ENCODE data around the gene DSE. TPM values are rescaled to one million over a fixed set of nuclear protein-coding genes. Genes with fewer than 3 reads are reported as not detected.
"Not testable (repeated sequence)": the region's sequence is repeated elsewhere in the genome, so short reads cannot be mapped to it uniquely, and the experiment has no call there.

Gene DSE
- total RNA-seq, 2 donors from 2014 or later = 8.5 to 15.1 TPM

GRCh38 chr6:116338943-116339342, 31.8 kb upstream of the DSE start:
- ATAC-seq (replicated peaks in 1 of 2) (no peak), DNase-seq (no peak)
- Mint-ChIP-seq H3K4me1 (ENCODE audit: low read depth) (no peaks in the 10 kb centered on the region), H3K4me3 (no peak overlapping the region), H3K9me3 (peaks cover 4 to 6% of the 10 kb centered on the region in 2 donors), H3K27me3 (ENCODE audit: low read depth) (no peaks in the 10 kb centered on the region), H3K36me3 (ENCODE audit: insufficient read depth in 2 of 2) (peaks cover 2 to 4% of the 10 kb centered on the region in 2 donors), H3K27ac (no peak overlapping the region)

- not testable (repeated sequence) for H3K9me3 Mint-ChIP-seq; H3K27me3 Mint-ChIP-seq (ENCODE audit: low read depth); H3K27ac Mint-ChIP-seq; H3K36me3 Mint-ChIP-seq (ENCODE audit: insufficient read depth in 2 of 2); H3K4me1 Mint-ChIP-seq (ENCODE audit: low read depth); ATAC-seq (replicated peaks in 1 of 2); DNase-seq; H3K4me3 Mint-ChIP-seq
These were observed 30.1 kb upstream of the DSE start for GRCh38 chr6:116340625-116341024.

- ATAC-seq (replicated peaks in 1 of 2) (no peak), DNase-seq (no peak)
- Mint-ChIP-seq H3K27me3 (ENCODE audit: low read depth) (no peaks in the 10 kb centered on the region), H3K9me3 (peaks cover 1 to 3% of the 10 kb centered on the region in 2 donors), H3K36me3 (ENCODE audit: insufficient read depth in 2 of 2) (no peaks in the 10 kb centered on the region), H3K27ac (no peak overlapping the region), H3K4me1 (ENCODE audit: low read depth) (no peaks in the 10 kb centered on the region), H3K4me3 (no peak overlapping the region)
These were observed 21.5 kb upstream of the DSE start for GRCh38 chr6:116349216-116349615.

GRCh38 chr6:116351101-116351500, 19.6 kb upstream of the DSE start:
- Mint-ChIP-seq H3K27ac (no peak overlapping the region), H3K27me3 (ENCODE audit: low read depth) (no peaks in the 10 kb centered on the region), H3K9me3 (no peaks in the 10 kb centered on the region), H3K4me3 (no peak overlapping the region), H3K36me3 (ENCODE audit: insufficient read depth in 2 of 2) (no peaks in the 10 kb centered on the region), H3K4me1 (ENCODE audit: low read depth) (no peaks in the 10 kb centered on the region)
- ATAC-seq (replicated peaks in 1 of 2) = no peak
- DNase-seq = no peak

- no peaks in the 10 kb centered on the region for H3K36me3 Mint-ChIP-seq (ENCODE audit: insufficient read depth in 2 of 2)
These were observed 18.0 kb upstream of the DSE start for GRCh38 chr6:116352515-116353471.

GRCh38 chr6:116354236-116354635, 16.5 kb upstream of the DSE start:
- Mint-ChIP-seq H3K27me3 (ENCODE audit: low read depth) (no peaks in the 10 kb centered on the region), H3K4me3 (no peak overlapping the region), H3K4me1 (ENCODE audit: low read depth) (no peaks in the 10 kb centered on the region), H3K9me3 (no peaks in the 10 kb centered on the region), H3K27ac (no peak overlapping the region), H3K36me3 (ENCODE audit: insufficient read depth in 2 of 2) (no peaks in the 10 kb centered on the region)
- DNase-seq = no peak
- ATAC-seq (replicated peaks in 1 of 2) = no peak

More at GRCh38 chr6:116352515-116353471, 18.0 kb upstream of the DSE start:
- DNase-seq (no peak), ATAC-seq (replicated peaks in 1 of 2) (no peak)
- Mint-ChIP-seq H3K4me1 (ENCODE audit: low read depth) (no peaks in the 10 kb centered on the region), H3K4me3 (no peak overlapping the region), H3K27ac (peak overlapping the region; percentile 16), H3K27me3 (ENCODE audit: low read depth) (no peaks in the 10 kb centered on the region), H3K9me3 (no peaks in the 10 kb centered on the region)

- DNase-seq (no peak), ATAC-seq (replicated peaks in 1 of 2) (no peak)
- Mint-ChIP-seq H3K36me3 (ENCODE audit: insufficient read depth in 2 of 2) (no peaks in the 10 kb centered on the region), H3K27me3 (ENCODE audit: low read depth) (no peaks in the 10 kb centered on the region), H3K4me3 (no peak overlapping the region), H3K4me1 (ENCODE audit: low read depth) (no peaks in the 10 kb centered on the region), H3K9me3 (no peaks in the 10 kb centered on the region), H3K27ac (no peak overlapping the region)
These were observed 15.0 kb upstream of the DSE start for GRCh38 chr6:116355796-116356195.

- Mint-ChIP-seq H3K27ac (no peak overlapping the region), H3K36me3 (ENCODE audit: insufficient read depth in 2 of 2) (no peaks in the 10 kb centered on the region), H3K4me3 (no peak overlapping the region), H3K27me3 (ENCODE audit: low read depth) (no peaks in the 10 kb centered on the region), H3K9me3 (no peaks in the 10 kb centered on the region), H3K4me1 (ENCODE audit: low read depth) (no peaks in the 10 kb centered on the region)
- ATAC-seq (replicated peaks in 1 of 2) (no peak), DNase-seq (no peak)
These were observed 11.6 kb upstream of the DSE start for GRCh38 chr6:116359131-116359530.

- H3K27ac Mint-ChIP-seq = no peak overlapping the region
- no peaks in the 10 kb centered on the region for H3K9me3 Mint-ChIP-seq
- H3K36me3 Mint-ChIP-seq (ENCODE audit: insufficient read depth in 2 of 2) = no peaks in the 10 kb centered on the region
- H3K27me3 Mint-ChIP-seq (ENCODE audit: low read depth) = no peaks in the 10 kb centered on the region
- DNase-seq (no peak), ATAC-seq (replicated peaks in 1 of 2) (no peak)
- no peak overlapping the region for H3K4me3 Mint-ChIP-seq
- no peaks in the 10 kb centered on the region for H3K4me1 Mint-ChIP-seq (ENCODE audit: low read depth)
These were observed 10.9 kb upstream of the DSE start for GRCh38 chr6:116359835-116360234.

GRCh38 chr6:116362276-116362675, 8.5 kb upstream of the DSE start:
- no peak for ATAC-seq (replicated peaks in 1 of 2)
- H3K4me3 Mint-ChIP-seq = no peak overlapping the region
- no peak for DNase-seq
- H3K27ac Mint-ChIP-seq = no peak overlapping the region
- no peaks in the 10 kb centered on the region for H3K4me1 Mint-ChIP-seq (ENCODE audit: low read depth)
- no peaks in the 10 kb centered on the region for H3K36me3 Mint-ChIP-seq (ENCODE audit: insufficient read depth in 2 of 2)
- peaks cover 5% of the 10 kb centered on the region for H3K27me3 Mint-ChIP-seq (ENCODE audit: low read depth)
- H3K9me3 Mint-ChIP-seq = no peaks in the 10 kb centered on the region

GRCh38 chr6:116363759-116364158, 7.0 kb upstream of the DSE start:
- H3K9me3 Mint-ChIP-seq = no peaks in the 10 kb centered on the region
- H3K36me3 Mint-ChIP-seq (ENCODE audit: insufficient read depth in 2 of 2) = no peaks in the 10 kb centered on the region
- no peak overlapping the region for H3K27ac Mint-ChIP-seq
- ATAC-seq (replicated peaks in 1 of 2) = no peak
- H3K4me3 Mint-ChIP-seq = no peak overlapping the region
- H3K27me3 Mint-ChIP-seq (ENCODE audit: low read depth) = peaks cover 5% of the 10 kb centered on the region
- DNase-seq = no peak
- H3K4me1 Mint-ChIP-seq (ENCODE audit: low read depth) = no peaks in the 10 kb centered on the region

GRCh38 chr6:116364321-116364720, 6.4 kb upstream of the DSE start:
- H3K36me3 Mint-ChIP-seq (ENCODE audit: insufficient read depth in 2 of 2) = no peaks in the 10 kb centered on the region
- H3K9me3 Mint-ChIP-seq = no peaks in the 10 kb centered on the region
- DNase-seq = no peak
- H3K27ac Mint-ChIP-seq = no peak overlapping the region
- no peak for ATAC-seq (replicated peaks in 1 of 2)
- no peak overlapping the region for H3K4me3 Mint-ChIP-seq
- no peaks in the 10 kb centered on the region for H3K4me1 Mint-ChIP-seq (ENCODE audit: low read depth)
- H3K27me3 Mint-ChIP-seq (ENCODE audit: low read depth) = peaks cover 5% of the 10 kb centered on the region

GRCh38 chr6:116365743-116366142, 5.0 kb upstream of the DSE start:
- ATAC-seq (replicated peaks in 1 of 2) (no peak), DNase-seq (no peak)
- no peaks in the 10 kb centered on the region for H3K36me3 Mint-ChIP-seq (ENCODE audit: insufficient read depth in 2 of 2)
- H3K27ac Mint-ChIP-seq = no peak overlapping the region
- peaks cover 9% of the 10 kb centered on the region for H3K4me1 Mint-ChIP-seq (ENCODE audit: low read depth)
- H3K9me3 Mint-ChIP-seq = no peaks in the 10 kb centered on the region
- H3K4me3 Mint-ChIP-seq = no peak overlapping the region
- peaks cover 14% of the 10 kb centered on the region for H3K27me3 Mint-ChIP-seq (ENCODE audit: low read depth)
